Adrenal gland (tissue), 12 donors: Measurements from ENCODE around the gene GKN1. TPM values are rescaled to one million over a fixed set of nuclear protein-coding genes. Genes with fewer than 3 reads are reported as not detected.

Source experiments
- DNase-seq, 7 donors: peaks; one replicate each; pipeline ENCODE4 v3.0.0-alpha.2; 2019 to 2020
- H3K27ac ChIP-seq, 5 donors: fragments of 200-600 bp; sonication (generic) in 4 of 5; 1 replicate in 3 of 5; 2 replicates in 2 of 5; pipeline versions ENCODE4 v1.5.1 to v1.8.0; 2016 to 2020; ENCODE audit warnings: mild to moderate bottlenecking in 1 of 5
- H3K27me3 ChIP-seq: fragments of 200-600 bp; 2 replicates; pipeline ENCODE4 v1.8.0; 2021
- H3K36me3 ChIP-seq, 2 donors: fragments of 200-600 bp; replicated peaks in 1 of 2; 1 replicate in 1 of 2; 2 replicates in 1 of 2; pipeline versions ENCODE4 v1.5.1 to v1.8.0; 2018 to 2022
- H3K4me1 ChIP-seq, 2 donors: fragments of 200-600 bp; replicated peaks in 1 of 2; 1 replicate in 1 of 2; 2 replicates in 1 of 2; pipeline versions ENCODE4 v1.5.1 to v1.8.0; 2018 to 2021
- H3K4me3 ChIP-seq, 4 donors: fragments of 200-600 bp; sonication (generic) in 3 of 4; one replicate each; pipeline ENCODE4 v1.5.1; 2016 to 2018
- H3K9me3 ChIP-seq, 3 donors: fragments of 200-600 bp; sonication (generic) in 1 of 3; replicated peaks in 1 of 3; 1 replicate in 2 of 3; 2 replicates in 1 of 3; pipeline versions ENCODE4 v1.5.1 to v1.8.0; 2016 to 2021
- CTCF ChIP-seq, 6 experiments: fragments of 450-650 bp in 4 of 6; fragments of 200-600 bp in 2 of 6; sonication (generic) in 1 of 6; IDR thresholded peaks; 1 replicate in 5 of 6; 2 replicates in 1 of 6; pipeline versions ENCODE4 v1.5.1 to v1.8.0; 2016 to 2021; ENCODE audit warnings: antibody characterized with exemption in 6 of 6, mild to moderate bottlenecking in 2 of 6, moderate library complexity in 1 of 6
- POLR2A ChIP-seq, 2 donors: fragments of 450-650 bp; IDR thresholded peaks; one replicate each; pipeline ENCODE4 v1.6.1; 2017; ENCODE audit warnings: antibody characterized with exemption in 2 of 2, mild to moderate bottlenecking in 2 of 2, moderate library complexity in 1 of 2
- WGBS, 4 donors: extraction: QIAGEN DNeasy Blood & Tissue Kit in 2 of 4; methylation state at CpG; one replicate each; pipeline versions ENCODE4 v1.1.5 to v1.1.7; 2013 to 2017; 5-methylcytosine and 5-hydroxymethylcytosine counted together
- intact Hi-C, 2 donors: fragments of 100-400 bp; cut with DNase I; formaldehyde crosslinking; loops; one replicate each; pipeline versions ENCODE4 v1.14.1 to v1.15.0; 2022 to 2023
- polyA plus RNA-seq, 3 donors: library from polyadenylated mRNA; stranded (reverse); fragments of 200-250 nt in 2 of 3; fragments of 350-450 nt in 1 of 3; fragmentation: Illumina TruSeq in 1 of 3; extraction: RNeasy Lipid Tissue Mini Kit (QIAGEN cat#74804) in 1 of 3; gene quantifications; one replicate each; pipeline ENCODE4 v1.2.3, GENCODE V29; 2013 to 2014
- total RNA-seq, 9 donors: library from RNA; depleted of rRNA in 4 of 9; stranded (reverse); fragments of >200 nt in 4 of 9; fragments of 120-200 nt in 1 of 9; fragmentation: NEBNext Ultra II Directional in 1 of 9; extraction: Animal tissue kit (Norgen Biotek cat#: 25700) in 1 of 9; gene quantifications; one replicate each; pipeline versions ENCODE4 v1.1.0 to v1.2.4, GENCODE V29; 2013 to 2023
- donor health status: healthy with polysubstance abuse.
- donor health status: Bipolar disorder and iron deficiency.
- donor health status: DM: yes; HTN: yes; CAD: no.
- donor health status: DM: no; HTN: no; CAD: no.
- donor health status: DM: no; HTN: no; CAD: no.
- donor health status: DM: yes; HTN: yes; CAD: no.

GKN1 gene
- total and polyA plus RNA-seq, 12 donors, result 0.31 to 2.9 (median 1.5) TPM; not detected in 3

GRCh38 chr2:69007603-69008002 lies 33.2 kb downstream of the GKN1 start:
- H3K4me3 ChIP-seq, result no peak overlapping the region
- H3K27ac ChIP-seq, result no peak overlapping the region
- H3K9me3 ChIP-seq, result no peaks in the 10 kb centered on the region
- no peaks in the 10 kb centered on the region for H3K27me3 ChIP-seq
- TF ChIP-seq CTCF (IDR thresholded peaks at IDR 0.05) (no peak), POLR2A (IDR thresholded peaks at IDR 0.05) (no peak)
- intact Hi-C loops, result no loop called here
- H3K36me3 ChIP-seq, result no peaks in the 10 kb centered on the region
- peaks cover 0 to 5% of the 10 kb centered on the region in 2 donors for H3K4me1 ChIP-seq
- DNase-seq, result no peak

- Histone ChIP-seq H3K4me3 (no peak overlapping the region), H3K9me3 (no peaks in the 10 kb centered on the region), H3K4me1 (peaks cover 0 to 22% of the 10 kb centered on the region in 2 donors), H3K36me3 (no peaks in the 10 kb centered on the region), H3K27ac (no peak overlapping the region), H3K27me3 (no peaks in the 10 kb centered on the region)
- no peak for DNase-seq
- intact Hi-C loops, result loop anchor here in 1 of 2 donors (5.0 to 10.0 kb wide), 2 partner anchors 66 to 297 kb away; no protein-coding TSS in a partner anchor
- 73 to 86% (median 80%) methylated on average over 8 of the region's 8 CpGs for WGBS, 4 donors
- TF ChIP-seq CTCF (IDR thresholded peaks at IDR 0.05) (no peak), POLR2A (IDR thresholded peaks at IDR 0.05) (no peak)
Measured at GRCh38 chr2:69010437-69011194, 36.2 kb downstream of the GKN1 start.

GRCh38 chr2:69011611-69012157 lies 37.2 kb downstream of the GKN1 start:
- TF ChIP-seq CTCF (IDR thresholded peaks at IDR 0.05) (no peak), POLR2A (IDR thresholded peaks at IDR 0.05) (no peak)
- peaks cover 0 to 31% of the 10 kb centered on the region in 2 donors for H3K4me1 ChIP-seq
- no peaks in the 10 kb centered on the region for H3K9me3 ChIP-seq
- H3K27me3 ChIP-seq, result no peaks in the 10 kb centered on the region
- no peak overlapping the region for H3K27ac ChIP-seq
- H3K4me3 ChIP-seq, result no peak overlapping the region
- intact Hi-C loops, result loop anchor here in 1 of 2 donors (5.0 to 10.0 kb wide), 2 partner anchors 67 to 296 kb away; no protein-coding TSS in a partner anchor
- H3K36me3 ChIP-seq, result no peaks in the 10 kb centered on the region
- whole genome bisulfite sequencing, 4 donors, result 71 to 86% (median 80%) methylated on average over 3 to 4 of the region's 4 CpGs
- DNase-seq, result no peak

GRCh38 chr2:69012310-69013141 lies 38.1 kb downstream of the GKN1 start:
- TF ChIP-seq CTCF (IDR thresholded peaks at IDR 0.05) (peak; percentile 70 to 88 (median 78)), POLR2A (IDR thresholded peaks at IDR 0.05) (no peak)
- no peaks in the 10 kb centered on the region for H3K27me3 ChIP-seq
- H3K36me3 ChIP-seq, result no peaks in the 10 kb centered on the region
- peaks cover 0 to 40% of the 10 kb centered on the region in 2 donors for H3K4me1 ChIP-seq
- peak overlapping the region in 3 of 4 donors; percentile 69 to 84 (median 71) for H3K4me3 ChIP-seq
- H3K9me3 ChIP-seq, result no peaks in the 10 kb centered on the region
- 9 to 10% (median 10%) methylated on average over 27 of the region's 27 CpGs for WGBS, 4 donors
- DNase-seq, result peak; percentile 67 to 86 (median 75)
- intact Hi-C loops, result loop anchor here in 1 of 2 donors (5.0 to 10.0 kb wide), 2 partner anchors 68 to 295 kb away; no protein-coding TSS in a partner anchor
- peak overlapping the region in 2 of 5 donors; percentile 85 to 87 for H3K27ac ChIP-seq
